Measurements from ENCODE around the gene PRPF4. TPM values are rescaled to one million over a fixed set of nuclear protein-coding genes. Genes with fewer than 3 reads are reported as not detected.
A peak's percentile ranks its signal among the peaks of the same experiment; 100 is the strongest.

PRPF4 gene
- total RNA-seq, 1 experiment from 2014 or later: 38.6 TPM

DNA sequence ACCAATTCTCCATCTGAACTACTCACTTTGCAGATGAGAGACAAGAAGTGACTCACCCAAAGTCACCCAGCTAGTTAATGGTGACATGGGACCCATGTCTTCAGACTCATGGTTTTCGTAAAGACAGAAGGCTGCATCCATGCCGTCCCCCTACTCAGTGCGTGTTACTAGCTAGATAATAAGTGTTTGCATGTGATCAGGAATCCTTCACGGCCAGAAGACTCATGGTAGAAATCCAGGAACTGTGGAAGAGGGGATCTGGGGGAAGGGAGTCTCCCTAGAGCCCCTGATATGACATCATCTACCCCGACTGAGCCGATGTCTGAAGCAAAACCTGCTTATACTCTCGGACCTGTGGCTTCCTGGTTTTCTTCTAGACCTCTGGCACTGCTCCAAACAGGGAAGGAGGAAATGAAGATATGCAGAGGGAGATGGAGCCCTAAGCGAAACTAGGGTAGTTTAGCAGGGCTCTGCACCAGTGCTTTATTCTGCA is 24.4 kb downstream of the PRPF4 start:
- ChIA-PET CTCF (no interaction called here), POLR2A (no interaction called here)
- H3K36me3 ChIP-seq (ENCODE audit: control insufficient read depth, insufficient read depth, low read length): no peaks in the 10 kb centered on the region
- Mint-ChIP-seq H3K27ac (ENCODE audit: unreplicated experiment) (no peak overlapping the region), H3K27me3 (ENCODE audit: insufficient read depth, unreplicated experiment) (no peaks in the 10 kb centered on the region), H3K4me1 (ENCODE audit: low read depth, unreplicated experiment) (peaks cover 24% of the 10 kb centered on the region), H3K4me3 (ENCODE audit: unreplicated experiment) (no peak overlapping the region), H3K36me3 (ENCODE audit: insufficient read depth, unreplicated experiment) (no peaks in the 10 kb centered on the region), H3K9me3 (ENCODE audit: unreplicated experiment) (no peaks in the 10 kb centered on the region)
- H3K9me3 ChIP-seq: no peaks in the 10 kb centered on the region
- no peak overlapping the region for H3K4me3 ChIP-seq (ENCODE audit: low read depth, low read length)
- DNase-seq: no peak
- no peaks in the 10 kb centered on the region for H3K27me3 ChIP-seq (replicated peaks; ENCODE audit: control insufficient read depth, insufficient read depth, low read length)
- no TSS peak for BruUV-seq (replicated peaks)
- TF ChIP-seq, protein P1, sequence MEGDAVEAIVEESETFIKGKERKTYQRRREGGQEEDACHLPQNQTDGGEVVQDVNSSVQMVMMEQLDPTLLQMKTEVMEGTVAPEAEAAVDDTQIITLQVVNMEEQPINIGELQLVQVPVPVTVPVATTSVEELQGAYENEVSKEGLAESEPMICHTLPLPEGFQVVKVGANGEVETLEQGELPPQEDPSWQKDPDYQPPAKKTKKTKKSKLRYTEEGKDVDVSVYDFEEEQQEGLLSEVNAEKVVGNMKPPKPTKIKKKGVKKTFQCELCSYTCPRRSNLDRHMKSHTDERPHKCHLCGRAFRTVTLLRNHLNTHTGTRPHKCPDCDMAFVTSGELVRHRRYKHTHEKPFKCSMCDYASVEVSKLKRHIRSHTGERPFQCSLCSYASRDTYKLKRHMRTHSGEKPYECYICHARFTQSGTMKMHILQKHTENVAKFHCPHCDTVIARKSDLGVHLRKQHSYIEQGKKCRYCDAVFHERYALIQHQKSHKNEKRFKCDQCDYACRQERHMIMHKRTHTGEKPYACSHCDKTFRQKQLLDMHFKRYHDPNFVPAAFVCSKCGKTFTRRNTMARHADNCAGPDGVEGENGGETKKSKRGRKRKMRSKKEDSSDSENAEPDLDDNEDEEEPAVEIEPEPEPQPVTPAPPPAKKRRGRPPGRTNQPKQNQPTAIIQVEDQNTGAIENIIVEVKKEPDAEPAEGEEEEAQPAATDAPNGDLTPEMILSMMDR (IDR thresholded peaks at IDR 0.05; ENCODE audit: insufficient read depth in 1 of 2, low read depth in 1 of 2, low read length in 1 of 2, severe bottlenecking in 1 of 2, unreplicated experiment in 1 of 2): no peak
- intact Hi-C loops (cut with micrococcal nuclease; ENCODE audit: unreplicated experiment): no loop called here
- H3K4me1 ChIP-seq: peaks cover 14% of the 10 kb centered on the region

GRCh38 chr9:113301548-113301947 is 26.1 kb downstream of the PRPF4 start:
- H3K4me1 ChIP-seq: peaks cover 14% of the 10 kb centered on the region
- POLR2A ChIA-PET: no interaction called here
- H3K9me3 ChIP-seq: no peaks in the 10 kb centered on the region
- no peaks in the 10 kb centered on the region for H3K27me3 ChIP-seq (replicated peaks; ENCODE audit: control insufficient read depth, insufficient read depth, low read length)
- no peaks in the 10 kb centered on the region for H3K36me3 ChIP-seq (ENCODE audit: control insufficient read depth, insufficient read depth, low read length)
- TSS peak; percentile 47 for BruUV-seq (replicated peaks)
- TF ChIP-seq, protein P1 (IDR thresholded peaks at IDR 0.05; ENCODE audit: insufficient read depth in 1 of 2, low read depth in 1 of 2, low read length in 1 of 2, severe bottlenecking in 1 of 2, unreplicated experiment in 1 of 2): no peak
- Mint-ChIP-seq H3K4me1 (ENCODE audit: low read depth, unreplicated experiment) (peaks cover 24% of the 10 kb centered on the region), H3K4me3 (ENCODE audit: unreplicated experiment) (no peak overlapping the region), H3K36me3 (ENCODE audit: insufficient read depth, unreplicated experiment) (no peaks in the 10 kb centered on the region), H3K27me3 (ENCODE audit: insufficient read depth, unreplicated experiment) (no peaks in the 10 kb centered on the region), H3K27ac (ENCODE audit: unreplicated experiment) (no peak overlapping the region), H3K9me3 (ENCODE audit: unreplicated experiment) (no peaks in the 10 kb centered on the region)
- intact Hi-C loops (cut with micrococcal nuclease; ENCODE audit: unreplicated experiment): no loop called here
- CTCF ChIA-PET: no interaction called here
- no peak overlapping the region for H3K4me3 ChIP-seq (ENCODE audit: low read depth, low read length)
- DNase-seq: no peak

- H3K4me3 ChIP-seq (ENCODE audit: low read depth, low read length): peak within 1 kb of the TSS; percentile 29
- CTCF ChIA-PET: interaction anchor here (0.5 to 1.0 kb wide), 2 partner anchors 28 to 30 kb away, joined by 3 to 4 read pairs; no protein-coding TSS in a partner anchor
- no peaks in the 10 kb centered on the region for H3K9me3 ChIP-seq
- TF ChIP-seq, protein P1 (IDR thresholded peaks at IDR 0.05; ENCODE audit: insufficient read depth in 1 of 2, low read depth in 1 of 2, low read length in 1 of 2, severe bottlenecking in 1 of 2, unreplicated experiment in 1 of 2): no peak
- H3K27me3 ChIP-seq (replicated peaks; ENCODE audit: control insufficient read depth, insufficient read depth, low read length): no peaks in the 10 kb centered on the region
- H3K27me3 Mint-ChIP-seq (ENCODE audit: insufficient read depth, unreplicated experiment): no peaks in the 10 kb centered on the region
- no peaks in the 10 kb centered on the region for H3K36me3 ChIP-seq (ENCODE audit: control insufficient read depth, insufficient read depth, low read length)
- peak within 1 kb of the TSS; percentile 76 for H3K4me3 Mint-ChIP-seq (ENCODE audit: unreplicated experiment)
- H3K4me1 ChIP-seq: peaks cover 14% of the 10 kb centered on the region
- H3K4me1 Mint-ChIP-seq (ENCODE audit: low read depth, unreplicated experiment): peaks cover 18% of the 10 kb centered on the region
- no peaks in the 10 kb centered on the region for H3K36me3 Mint-ChIP-seq (ENCODE audit: insufficient read depth, unreplicated experiment)
- no TSS peak for BruUV-seq (replicated peaks)
- POLR2A ChIA-PET: interaction anchor here (1.2 kb wide), 1 partner anchor 107 kb away, joined by 4 read pairs; the partner anchor contains the start of genes C9orf43 and POLE3
- no peaks in the 10 kb centered on the region for H3K9me3 Mint-ChIP-seq (ENCODE audit: unreplicated experiment)
- intact Hi-C loops (cut with micrococcal nuclease; ENCODE audit: unreplicated experiment): loop anchor here (2.0 kb wide), 1 partner anchor 28 kb away; the partner anchor contains the start of genes CDC26 and PRPF4
- peak; percentile 69 to 73 for DNase-seq
- peak within 1 kb of the TSS; percentile 93 for H3K27ac Mint-ChIP-seq (ENCODE audit: unreplicated experiment)
These were observed 27.4 kb downstream of the PRPF4 start, which contains the start of gene RNF183 for GRCh38 chr9:113302792-113303418. Gene RNF183, minus strand, starts transcription at chr9:113303376. Its CDS starts 5,192 bp downstream, at chr9:113298184.

Data from Caco-2 (cell line).